ENCODE results near the gene TULP4.

GRCh38 chr6:158411998-158412397, 99.7 kb downstream of the TULP4 start:
- no peak for TF ChIP-seq CTCF (IDR thresholded peaks at IDR 0.05)
- TF ChIP-seq RFX5 (IDR thresholded peaks at IDR 0.05) = no peak
- TF ChIP-seq PBX3 (IDR thresholded peaks at IDR 0.05) = no peak
- no peak for TF ChIP-seq USF2 (IDR thresholded peaks at IDR 0.05)
- no peak for TF ChIP-seq POLR2A (IDR thresholded peaks at IDR 0.05; ENCODE audit: low read length)
- no peak for TF ChIP-seq RARB (CRISPR knock-in tag; IDR thresholded peaks at IDR 0.05)
- TF ChIP-seq JUNB (IDR thresholded peaks at IDR 0.05) = no peak
- TF ChIP-seq HOXA7 (CRISPR knock-in tag; IDR thresholded peaks at IDR 0.05) = no peak
